ENCODE measurements around the gene NPM1. TPM values are rescaled to one million over a fixed set of nuclear protein-coding genes. Genes with fewer than 3 reads are reported as not detected.

Gene NPM1
- total RNA-seq, 4 donors from 2014 or later: 388 to 648 (median 553) TPM

GRCh38 chr5:171438738-171439137 is 51.1 kb downstream of the NPM1 start:
- H3K9me3 ChIP-seq: no peaks in the 10 kb centered on the region
- WGBS: 67% methylated on average over 1 of the region's 4 CpGs
- no peaks in the 10 kb centered on the region for H3K27me3 ChIP-seq
- TF ChIP-seq POLR2AphosphoS5 (IDR thresholded peaks at IDR 0.05): no peak
- TF ChIP-seq EP300 (IDR thresholded peaks at IDR 0.05): no peak
- no peak for TF ChIP-seq POLR2A (IDR thresholded peaks at IDR 0.05; ENCODE audit: low read depth)
- TF ChIP-seq, protein P1, sequence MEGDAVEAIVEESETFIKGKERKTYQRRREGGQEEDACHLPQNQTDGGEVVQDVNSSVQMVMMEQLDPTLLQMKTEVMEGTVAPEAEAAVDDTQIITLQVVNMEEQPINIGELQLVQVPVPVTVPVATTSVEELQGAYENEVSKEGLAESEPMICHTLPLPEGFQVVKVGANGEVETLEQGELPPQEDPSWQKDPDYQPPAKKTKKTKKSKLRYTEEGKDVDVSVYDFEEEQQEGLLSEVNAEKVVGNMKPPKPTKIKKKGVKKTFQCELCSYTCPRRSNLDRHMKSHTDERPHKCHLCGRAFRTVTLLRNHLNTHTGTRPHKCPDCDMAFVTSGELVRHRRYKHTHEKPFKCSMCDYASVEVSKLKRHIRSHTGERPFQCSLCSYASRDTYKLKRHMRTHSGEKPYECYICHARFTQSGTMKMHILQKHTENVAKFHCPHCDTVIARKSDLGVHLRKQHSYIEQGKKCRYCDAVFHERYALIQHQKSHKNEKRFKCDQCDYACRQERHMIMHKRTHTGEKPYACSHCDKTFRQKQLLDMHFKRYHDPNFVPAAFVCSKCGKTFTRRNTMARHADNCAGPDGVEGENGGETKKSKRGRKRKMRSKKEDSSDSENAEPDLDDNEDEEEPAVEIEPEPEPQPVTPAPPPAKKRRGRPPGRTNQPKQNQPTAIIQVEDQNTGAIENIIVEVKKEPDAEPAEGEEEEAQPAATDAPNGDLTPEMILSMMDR (IDR thresholded peaks at IDR 0.05): no peak
- no peak overlapping the region for H3K4me3 ChIP-seq
- no peaks in the 10 kb centered on the region for H3K36me3 ChIP-seq
- peaks cover 0 to 29% (median 0%) of the 10 kb centered on the region in 4 donors for H3K4me1 ChIP-seq
- DNase-seq (ENCODE audit: extremely low spot score): no peak
- intact Hi-C loops (cut with DNase I): no loop called here
- H3K27ac ChIP-seq (replicated peaks in 1 of 4): no peak overlapping the region

GRCh38 chr5:171441246-171441791 is 53.7 kb downstream of the NPM1 start:
- TF ChIP-seq POLR2A (IDR thresholded peaks at IDR 0.05; ENCODE audit: low read depth) (no peak), POLR2AphosphoS5 (IDR thresholded peaks at IDR 0.05) (no peak), EP300 (IDR thresholded peaks at IDR 0.05) (no peak)
- TF ChIP-seq, protein P1 (IDR thresholded peaks at IDR 0.05): no peak
- H3K9me3 ChIP-seq: no peaks in the 10 kb centered on the region
- intact Hi-C loops (cut with DNase I): no loop called here
- H3K4me1 ChIP-seq: peaks cover 6 to 38% (median 8%) of the 10 kb centered on the region in 4 donors
- H3K27me3 ChIP-seq: no peaks in the 10 kb centered on the region
- H3K4me3 ChIP-seq: no peak overlapping the region
- DNase-seq (ENCODE audit: extremely low spot score): no peak
- H3K27ac ChIP-seq (replicated peaks in 1 of 4): no peak overlapping the region
- 93% methylated on average over 14 of the region's 14 CpGs for WGBS
- no peaks in the 10 kb centered on the region for H3K36me3 ChIP-seq

- Histone ChIP-seq H3K36me3 (no peaks in the 10 kb centered on the region), H3K27me3 (no peaks in the 10 kb centered on the region), H3K27ac (replicated peaks in 1 of 4) (no peak overlapping the region), H3K9me3 (no peaks in the 10 kb centered on the region), H3K4me1 (peaks cover 6 to 38% (median 8%) of the 10 kb centered on the region in 4 donors), H3K4me3 (no peak overlapping the region)
- WGBS: 67% methylated on average over 12 of the region's 13 CpGs
- TF ChIP-seq POLR2AphosphoS5 (IDR thresholded peaks at IDR 0.05) (no peak), EP300 (IDR thresholded peaks at IDR 0.05) (no peak), POLR2A (IDR thresholded peaks at IDR 0.05; ENCODE audit: low read depth) (no peak)
- TF ChIP-seq, protein P1 (IDR thresholded peaks at IDR 0.05): no peak
- DNase-seq (ENCODE audit: extremely low spot score): no peak
- intact Hi-C loops (cut with DNase I): no loop called here
Observed at GRCh38 chr5:171442287-171443042, 54.8 kb downstream of the NPM1 start.

DNA sequence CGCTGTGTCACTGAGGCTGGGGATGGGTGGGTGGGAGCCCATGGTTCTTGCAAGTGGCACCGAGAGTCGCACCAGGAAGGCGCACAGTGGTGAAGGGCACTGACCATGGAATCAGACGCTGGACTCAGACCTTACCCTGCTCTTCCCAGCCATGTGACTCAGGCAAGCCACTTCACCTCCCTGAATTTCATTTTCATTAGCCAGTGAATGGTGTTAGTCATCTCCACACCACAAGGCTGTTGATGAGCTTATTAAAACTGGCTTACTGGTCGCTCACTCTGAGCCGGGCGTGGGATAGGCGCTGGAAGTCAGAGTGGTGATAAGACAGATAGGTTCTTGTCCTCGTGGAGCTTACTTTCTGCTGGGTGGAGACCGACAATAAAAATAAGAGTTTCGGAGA is 56.9 kb downstream of the NPM1 start:
- no peak overlapping the region for H3K4me3 ChIP-seq
- H3K36me3 ChIP-seq: no peaks in the 10 kb centered on the region
- no peak for TF ChIP-seq POLR2A (IDR thresholded peaks at IDR 0.05; ENCODE audit: low read depth)
- no peak for TF ChIP-seq EP300 (IDR thresholded peaks at IDR 0.05)
- TF ChIP-seq POLR2AphosphoS5 (IDR thresholded peaks at IDR 0.05): no peak
- TF ChIP-seq, protein P1 (IDR thresholded peaks at IDR 0.05): no peak
- 93% methylated on average over 12 of the region's 12 CpGs for WGBS
- H3K4me1 ChIP-seq: peaks cover 6 to 24% (median 9%) of the 10 kb centered on the region in 4 donors
- H3K27me3 ChIP-seq: no peaks in the 10 kb centered on the region
- H3K27ac ChIP-seq (replicated peaks in 1 of 4): no peak overlapping the region
- no peak for DNase-seq (ENCODE audit: extremely low spot score)
- no peaks in the 10 kb centered on the region for H3K9me3 ChIP-seq
- intact Hi-C loops (cut with DNase I): no loop called here
